ENCODE data around the gene CANT1.
A peak's percentile ranks its signal among the peaks of the same experiment; 100 is the strongest.

Gene CANT1

DNA sequence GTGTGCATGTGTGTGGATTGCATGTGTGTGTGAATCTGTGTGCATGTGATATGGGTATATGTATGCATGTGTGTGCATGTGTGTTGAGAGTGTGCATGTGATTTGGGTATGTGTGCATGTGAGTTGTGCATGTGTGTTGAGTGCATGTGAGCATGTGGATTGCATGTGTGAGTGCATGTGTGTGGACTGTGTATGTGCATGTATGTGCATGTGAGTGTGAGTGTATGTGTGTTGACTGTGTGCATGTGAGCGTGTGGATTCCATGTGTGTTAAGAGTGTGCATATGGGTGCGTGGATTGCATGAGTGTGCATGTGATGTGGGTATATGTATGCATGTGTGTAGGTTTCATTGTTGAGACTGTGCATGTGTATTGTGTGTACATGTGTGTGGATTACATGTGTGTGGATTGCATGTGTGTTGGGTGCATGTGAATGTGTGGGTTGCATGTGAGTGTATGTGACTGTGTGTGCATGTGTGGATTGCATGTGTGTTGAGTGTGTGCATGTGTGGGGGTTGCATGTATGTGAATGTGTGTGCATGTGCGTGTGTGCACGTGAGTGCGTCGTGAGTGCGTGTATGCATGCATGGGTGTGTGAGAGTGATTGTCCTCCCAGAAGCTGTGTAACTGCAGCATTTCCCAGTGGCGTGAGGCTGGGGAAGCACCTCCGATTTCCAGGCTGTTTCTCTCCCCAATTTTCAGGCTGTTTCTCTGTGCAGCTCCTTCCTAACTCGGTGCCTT is 33.8 kb upstream of the CANT1 start:
- no peak overlapping the region for H3K4me3 ChIP-seq (ENCODE audit: low read length)
- no peak for DNase-seq (ENCODE audit: low read depth)
- no peak for TF ChIP-seq CTCF (conservative IDR thresholded peaks at IDR 0.05; ENCODE audit: low read depth, low read length)

GRCh38 chr17:79042421-79043190 is 33.0 kb upstream of the CANT1 start:
- TF ChIP-seq CTCF (conservative IDR thresholded peaks at IDR 0.05; ENCODE audit: low read depth, low read length), result peak; percentile 96
- no peak for DNase-seq (ENCODE audit: low read depth)
- no peak overlapping the region for H3K4me3 ChIP-seq (ENCODE audit: low read length)

- no peak for DNase-seq (ENCODE audit: low read depth)
- no peak overlapping the region for H3K4me3 ChIP-seq (ENCODE audit: low read length)
- TF ChIP-seq CTCF (conservative IDR thresholded peaks at IDR 0.05; ENCODE audit: low read depth, low read length), result no peak
Observed at GRCh38 chr17:79041723-79042420, 32.3 kb upstream of the CANT1 start.

DNA sequence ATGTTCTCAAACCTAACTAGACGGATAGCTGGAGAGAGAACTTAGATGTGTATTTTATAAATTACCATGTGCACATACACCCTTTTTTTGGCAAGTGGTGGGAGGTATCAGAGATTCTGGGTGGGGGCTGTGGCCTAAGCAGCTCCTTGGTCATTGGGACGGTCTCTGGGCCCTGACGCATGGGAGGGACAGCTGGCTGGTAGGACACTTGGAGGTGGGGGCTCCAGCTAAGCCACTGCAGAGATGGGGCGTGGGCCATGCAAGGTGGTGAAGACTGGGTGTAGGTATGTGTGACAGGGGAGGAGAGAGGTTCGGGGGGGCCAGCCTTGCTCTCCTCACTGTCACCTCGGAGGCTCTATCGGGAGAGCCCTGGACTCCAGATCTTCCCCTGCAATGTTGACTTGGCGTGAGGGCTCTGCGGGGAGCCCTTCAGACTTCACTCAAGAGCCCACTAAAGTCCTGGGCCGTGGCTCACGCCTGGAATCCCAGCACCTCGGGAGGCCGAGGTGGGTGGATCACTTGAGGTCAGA is 31.5 kb upstream of the CANT1 start:
- H3K4me3 ChIP-seq (ENCODE audit: low read length), result no peak overlapping the region
- DNase-seq (ENCODE audit: low read depth), result no peak
- no peak for TF ChIP-seq CTCF (conservative IDR thresholded peaks at IDR 0.05; ENCODE audit: low read depth, low read length)

DNA sequence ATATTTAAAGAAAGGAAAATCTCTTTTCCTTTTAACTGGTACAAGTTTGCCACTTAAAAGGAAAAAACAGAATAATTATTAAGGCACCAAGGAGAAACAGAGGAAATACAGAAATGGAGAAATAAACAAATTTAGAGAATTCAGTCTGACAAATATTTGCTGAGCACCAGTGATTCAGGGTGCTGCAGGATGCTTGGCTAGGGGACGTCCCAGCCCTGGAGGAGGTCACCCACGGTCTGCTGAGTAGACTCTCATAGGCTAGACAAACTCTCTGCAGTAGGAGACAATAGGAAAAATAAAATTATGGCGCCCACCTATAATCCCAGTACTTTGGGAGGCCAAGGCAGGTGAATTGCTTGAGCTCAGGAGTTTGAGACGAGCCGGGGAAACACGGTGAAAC is 30.3 kb upstream of the CANT1 start:
- DNase-seq (ENCODE audit: low read depth), result no peak
- no peak for TF ChIP-seq CTCF (conservative IDR thresholded peaks at IDR 0.05; ENCODE audit: low read depth, low read length)
- no peak overlapping the region for H3K4me3 ChIP-seq (ENCODE audit: low read length)

DNA sequence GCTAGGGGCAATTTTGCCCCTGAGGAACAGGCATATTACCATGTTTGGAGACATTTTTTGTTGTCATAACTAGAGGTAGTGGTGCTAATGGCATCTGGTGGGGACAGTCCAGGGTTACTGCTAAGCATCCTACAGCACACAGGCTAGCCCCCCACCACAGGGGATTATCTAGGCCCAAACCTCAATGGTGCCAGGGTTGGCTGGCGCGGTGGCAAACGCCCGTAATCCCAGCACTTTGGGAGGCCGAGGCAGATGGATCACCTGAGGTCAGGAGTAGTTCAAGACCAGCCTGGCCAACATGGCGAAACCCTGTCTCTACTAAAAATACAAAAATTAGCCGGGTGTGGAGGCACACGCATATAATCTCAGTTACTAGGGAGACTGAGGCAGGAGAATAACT is 29.6 kb upstream of the CANT1 start:
- DNase-seq (ENCODE audit: low read depth), result no peak
- TF ChIP-seq CTCF (conservative IDR thresholded peaks at IDR 0.05; ENCODE audit: low read depth, low read length), result no peak
- H3K4me3 ChIP-seq (ENCODE audit: low read length), result no peak overlapping the region

Measured in retinal pigment epithelial cell (primary cell).